Measurements from ENCODE around the gene FAM187B.
A peak's percentile ranks its signal among the peaks of the same experiment; 100 is the strongest.

Gene FAM187B

GRCh38 chr19:35229601-35230000, 1.1 kb upstream of the FAM187B start:
- no peaks in the 10 kb centered on the region for H3K9me3 ChIP-seq (replicated peaks in 1 of 2; ENCODE audit: control insufficient read depth in 2 of 2, insufficient read depth in 1 of 2, low read depth in 1 of 2, low read length in 2 of 2)
- no peak overlapping the region for H3K4me2 ChIP-seq (ENCODE audit: insufficient read depth, low read length, poor library complexity, severe bottlenecking)
- no peak overlapping the region for H3K18ac ChIP-seq (ENCODE audit: low read length)
- no peak overlapping the region for H3K27ac ChIP-seq (replicated peaks; ENCODE audit: low read length)
- H3K27me3 ChIP-seq (ENCODE audit: control insufficient read depth in 3 of 3, insufficient read depth in 3 of 3, low read depth in 1 of 3, low read length in 3 of 3): peaks cover 0 to 3% (median 0%) of the 10 kb centered on the region in 3 experiments
- no peak overlapping the region for H3K14ac ChIP-seq (ENCODE audit: low read length)
- no peaks in the 10 kb centered on the region for H3K79me1 ChIP-seq (ENCODE audit: low read depth, low read length)
- H3K4me1 ChIP-seq (ENCODE audit: control insufficient read depth in 2 of 2, insufficient read depth in 1 of 2, low read depth in 1 of 2, low read length in 2 of 2): no peaks in the 10 kb centered on the region
- no peak overlapping the region for H3K4ac ChIP-seq (ENCODE audit: low read length)
- H2BK15ac ChIP-seq (ENCODE audit: low read length): no peak overlapping the region
- no CpG with 5 or more reads among the region's 8 CpGs for WGBS, 2 donors (ENCODE audit: extremely low coverage in 2 of 2, insufficient read length in 2 of 2, insufficient replicate concordance in 1 of 2)
- H3K36me3 ChIP-seq (replicated peaks in 1 of 2; ENCODE audit: control insufficient read depth in 2 of 2, insufficient read depth in 2 of 2, low read length in 2 of 2): no peaks in the 10 kb centered on the region
- H2AK5ac ChIP-seq (ENCODE audit: low read depth, low read length): no peak overlapping the region
- no peak overlapping the region for H3K9ac ChIP-seq (ENCODE audit: low read depth, low read length, poor library complexity)
- H4K8ac ChIP-seq (ENCODE audit: low read depth, low read length): no peak overlapping the region
- H4K91ac ChIP-seq (ENCODE audit: low read depth, low read length, poor library complexity): no peak overlapping the region
- no peak overlapping the region for H2BK120ac ChIP-seq (ENCODE audit: low read depth, low read length)
- H2BK5ac ChIP-seq (ENCODE audit: low read length): no peak overlapping the region
- no peak overlapping the region for H3K4me3 ChIP-seq (ENCODE audit: low read length in 2 of 2)
- H2BK12ac ChIP-seq (ENCODE audit: low read length): no peak overlapping the region
- no peak overlapping the region for H2AFZ ChIP-seq (ENCODE audit: low read length)
- H3K23ac ChIP-seq (ENCODE audit: low read depth, low read length, poor library complexity): no peak overlapping the region
- DNase-seq (ENCODE audit: low spot score): no peak

- no peak overlapping the region for H2BK12ac ChIP-seq (ENCODE audit: low read length)
- H2AFZ ChIP-seq (ENCODE audit: low read length): no peak overlapping the region
- H2BK120ac ChIP-seq (ENCODE audit: low read depth, low read length): no peak overlapping the region
- peaks cover 0 to 3% (median 0%) of the 10 kb centered on the region in 3 experiments for H3K27me3 ChIP-seq (ENCODE audit: control insufficient read depth in 3 of 3, insufficient read depth in 3 of 3, low read depth in 1 of 3, low read length in 3 of 3)
- no peak for DNase-seq (ENCODE audit: low spot score)
- no peak overlapping the region for H2BK5ac ChIP-seq (ENCODE audit: low read length)
- H3K4me2 ChIP-seq (ENCODE audit: insufficient read depth, low read length, poor library complexity, severe bottlenecking): no peak overlapping the region
- no peaks in the 10 kb centered on the region for H3K4me1 ChIP-seq (ENCODE audit: control insufficient read depth in 2 of 2, insufficient read depth in 1 of 2, low read depth in 1 of 2, low read length in 2 of 2)
- H3K9ac ChIP-seq (ENCODE audit: low read depth, low read length, poor library complexity): no peak overlapping the region
- H3K23ac ChIP-seq (ENCODE audit: low read depth, low read length, poor library complexity): no peak overlapping the region
- no peaks in the 10 kb centered on the region for H3K79me1 ChIP-seq (ENCODE audit: low read depth, low read length)
- no peak overlapping the region for H3K4ac ChIP-seq (ENCODE audit: low read length)
- H2AK5ac ChIP-seq (ENCODE audit: low read depth, low read length): no peak overlapping the region
- H3K36me3 ChIP-seq (replicated peaks in 1 of 2; ENCODE audit: control insufficient read depth in 2 of 2, insufficient read depth in 2 of 2, low read length in 2 of 2): no peaks in the 10 kb centered on the region
- WGBS, 2 donors (ENCODE audit: extremely low coverage in 2 of 2, insufficient read length in 2 of 2, insufficient replicate concordance in 1 of 2): no CpG with 5 or more reads among the region's 5 CpGs
- no peak overlapping the region for H3K14ac ChIP-seq (ENCODE audit: low read length)
- H4K8ac ChIP-seq (ENCODE audit: low read depth, low read length): no peak overlapping the region
- H3K27ac ChIP-seq (replicated peaks; ENCODE audit: low read length): no peak overlapping the region
- no peak overlapping the region for H4K91ac ChIP-seq (ENCODE audit: low read depth, low read length, poor library complexity)
- no peak overlapping the region for H3K18ac ChIP-seq (ENCODE audit: low read length)
- no peak overlapping the region for H2BK15ac ChIP-seq (ENCODE audit: low read length)
- H3K9me3 ChIP-seq (replicated peaks in 1 of 2; ENCODE audit: control insufficient read depth in 2 of 2, insufficient read depth in 1 of 2, low read depth in 1 of 2, low read length in 2 of 2): no peaks in the 10 kb centered on the region
- no peak overlapping the region for H3K4me3 ChIP-seq (ENCODE audit: low read length in 2 of 2)
Measured at GRCh38 chr19:35226748-35227147, 1.8 kb downstream of the FAM187B start.

GRCh38 chr19:35225951-35226350, 2.6 kb downstream of the FAM187B start:
- H3K27me3 ChIP-seq (ENCODE audit: control insufficient read depth in 3 of 3, insufficient read depth in 3 of 3, low read depth in 1 of 3, low read length in 3 of 3): peaks cover 0 to 3% (median 0%) of the 10 kb centered on the region in 3 experiments
- H3K4me2 ChIP-seq (ENCODE audit: insufficient read depth, low read length, poor library complexity, severe bottlenecking): no peak overlapping the region
- no peak overlapping the region for H3K18ac ChIP-seq (ENCODE audit: low read length)
- H3K27ac ChIP-seq (replicated peaks; ENCODE audit: low read length): no peak overlapping the region
- H3K9me3 ChIP-seq (replicated peaks in 1 of 2; ENCODE audit: control insufficient read depth in 2 of 2, insufficient read depth in 1 of 2, low read depth in 1 of 2, low read length in 2 of 2): no peaks in the 10 kb centered on the region
- DNase-seq (ENCODE audit: low spot score): no peak
- H3K4ac ChIP-seq (ENCODE audit: low read length): no peak overlapping the region
- no peak overlapping the region for H3K9ac ChIP-seq (ENCODE audit: low read depth, low read length, poor library complexity)
- no peak overlapping the region for H4K91ac ChIP-seq (ENCODE audit: low read depth, low read length, poor library complexity)
- no peaks in the 10 kb centered on the region for H3K4me1 ChIP-seq (ENCODE audit: control insufficient read depth in 2 of 2, insufficient read depth in 1 of 2, low read depth in 1 of 2, low read length in 2 of 2)
- no CpG with 5 or more reads among the region's 6 CpGs for WGBS, 2 donors (ENCODE audit: extremely low coverage in 2 of 2, insufficient read length in 2 of 2, insufficient replicate concordance in 1 of 2)
- H2BK15ac ChIP-seq (ENCODE audit: low read length): no peak overlapping the region
- no peak overlapping the region for H4K8ac ChIP-seq (ENCODE audit: low read depth, low read length)
- H2BK5ac ChIP-seq (ENCODE audit: low read length): no peak overlapping the region
- H2BK12ac ChIP-seq (ENCODE audit: low read length): no peak overlapping the region
- H2BK120ac ChIP-seq (ENCODE audit: low read depth, low read length): no peak overlapping the region
- H3K36me3 ChIP-seq (replicated peaks in 1 of 2; ENCODE audit: control insufficient read depth in 2 of 2, insufficient read depth in 2 of 2, low read length in 2 of 2): no peaks in the 10 kb centered on the region
- H3K79me1 ChIP-seq (ENCODE audit: low read depth, low read length): no peaks in the 10 kb centered on the region
- H3K23ac ChIP-seq (ENCODE audit: low read depth, low read length, poor library complexity): no peak overlapping the region
- H2AFZ ChIP-seq (ENCODE audit: low read length): no peak overlapping the region
- H3K4me3 ChIP-seq (ENCODE audit: low read length in 2 of 2): no peak overlapping the region
- no peak overlapping the region for H3K14ac ChIP-seq (ENCODE audit: low read length)
- H2AK5ac ChIP-seq (ENCODE audit: low read depth, low read length): no peak overlapping the region

GRCh38 chr19:35224681-35225571, 3.6 kb downstream of the FAM187B start:
- Histone ChIP-seq H2AK5ac (ENCODE audit: low read depth, low read length) (peak overlapping the region; percentile 86), H2BK12ac (ENCODE audit: low read length) (no peak overlapping the region)
- WGBS, 2 donors (ENCODE audit: extremely low coverage in 2 of 2, insufficient read length in 2 of 2, insufficient replicate concordance in 1 of 2): no CpG with 5 or more reads among the region's 41 CpGs

More at GRCh38 chr19:35224681-35225571, 3.6 kb downstream of the FAM187B start:
- Histone ChIP-seq H3K79me1 (ENCODE audit: low read depth, low read length) (no peaks in the 10 kb centered on the region), H3K18ac (ENCODE audit: low read length) (peak overlapping the region; percentile 71), H2AFZ (ENCODE audit: low read length) (no peak overlapping the region), H3K4me3 (ENCODE audit: low read length in 2 of 2) (no peak overlapping the region), H4K8ac (ENCODE audit: low read depth, low read length) (no peak overlapping the region), H3K23ac (ENCODE audit: low read depth, low read length, poor library complexity) (peak overlapping the region; percentile 10), H3K4me1 (ENCODE audit: control insufficient read depth in 2 of 2, insufficient read depth in 1 of 2, low read depth in 1 of 2, low read length in 2 of 2) (no peaks in the 10 kb centered on the region), H2BK15ac (ENCODE audit: low read length) (peak overlapping the region; percentile 90), H3K9ac (ENCODE audit: low read depth, low read length, poor library complexity) (no peak overlapping the region), H2BK120ac (ENCODE audit: low read depth, low read length) (no peak overlapping the region), H3K27me3 (ENCODE audit: control insufficient read depth in 3 of 3, insufficient read depth in 3 of 3, low read depth in 1 of 3, low read length in 3 of 3) (peaks cover 0 to 3% (median 0%) of the 10 kb centered on the region in 3 experiments), H3K4me2 (ENCODE audit: insufficient read depth, low read length, poor library complexity, severe bottlenecking) (no peak overlapping the region), H3K27ac (replicated peaks; ENCODE audit: low read length) (no peak overlapping the region), H2BK5ac (ENCODE audit: low read length) (no peak overlapping the region), H3K14ac (ENCODE audit: low read length) (no peak overlapping the region), H3K4ac (ENCODE audit: low read length) (no peak overlapping the region), H4K91ac (ENCODE audit: low read depth, low read length, poor library complexity) (no peak overlapping the region), H3K36me3 (replicated peaks in 1 of 2; ENCODE audit: control insufficient read depth in 2 of 2, insufficient read depth in 2 of 2, low read length in 2 of 2) (no peaks in the 10 kb centered on the region), H3K9me3 (replicated peaks in 1 of 2; ENCODE audit: control insufficient read depth in 2 of 2, insufficient read depth in 1 of 2, low read depth in 1 of 2, low read length in 2 of 2) (no peaks in the 10 kb centered on the region)
- DNase-seq (ENCODE audit: low spot score): no peak
